Stimulated activated CD4-positive, alpha-beta T cell treated with anti-CD3 and anti-CD28 coated beads, Interleukin-1b, Interleukin-23, amount 100 ng/mL, for 24 hours (primary cell): ENCODE measurements around the gene RAE1.
A peak's percentile ranks its signal among the peaks of the same experiment; 100 is the strongest.

Source experiments
- DNase-seq, 4 experiments: peaks; one replicate each; pipeline ENCODE4 v3.0.0-alpha.2; 2020; ENCODE audit warnings: low read depth in 4 of 4, low spot score in 1 of 4

Gene RAE1

GRCh38 chr20:57398231-57398821 is 47.3 kb downstream of the RAE1 start:
- DNase-seq: peak in 3 of 4 experiments; percentile 45 to 74 (median 74)

DNA sequence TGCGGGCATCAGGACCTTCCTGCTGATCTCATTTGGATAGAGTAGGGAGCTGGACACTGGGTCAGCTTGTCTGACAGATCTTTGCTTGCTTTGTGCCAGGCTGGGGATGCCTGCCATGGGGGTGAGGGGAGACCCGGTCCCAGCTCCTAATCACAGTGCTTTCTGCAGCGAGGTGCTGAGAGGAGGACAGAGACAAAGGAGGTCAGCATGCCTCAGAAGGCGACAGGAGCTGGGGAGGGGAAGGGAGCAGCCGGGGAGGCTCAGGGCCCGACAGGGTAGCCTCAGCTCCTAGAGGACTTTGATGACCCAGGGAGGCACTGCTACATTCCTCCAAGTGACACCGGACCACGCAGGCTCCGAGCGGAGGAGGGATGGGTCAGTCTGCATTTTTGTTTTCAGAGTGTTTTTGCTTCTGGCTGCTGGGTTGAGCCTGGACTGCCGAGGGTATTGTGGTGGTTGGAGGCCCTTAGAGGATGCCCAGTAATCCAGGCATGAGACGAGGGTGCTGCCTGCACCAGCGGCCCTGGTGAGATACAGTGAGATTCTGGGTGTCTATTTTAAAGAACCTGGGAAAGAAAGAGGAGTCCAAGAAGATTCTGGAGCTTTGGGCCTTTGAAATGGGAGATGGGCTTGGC is 48.0 kb downstream of the RAE1 start:
- DNase-seq: no peak

GRCh38 chr20:57399587-57400155 is 48.6 kb downstream of the RAE1 start:
- DNase-seq: peak in 2 of 4 experiments; percentile 37 to 57

- DNase-seq: no peak
Observed at GRCh38 chr20:57400231-57400701, 49.2 kb downstream of the RAE1 start.

- no peak for DNase-seq
Observed at GRCh38 chr20:57400821-57401564, 49.9 kb downstream of the RAE1 start.

DNA sequence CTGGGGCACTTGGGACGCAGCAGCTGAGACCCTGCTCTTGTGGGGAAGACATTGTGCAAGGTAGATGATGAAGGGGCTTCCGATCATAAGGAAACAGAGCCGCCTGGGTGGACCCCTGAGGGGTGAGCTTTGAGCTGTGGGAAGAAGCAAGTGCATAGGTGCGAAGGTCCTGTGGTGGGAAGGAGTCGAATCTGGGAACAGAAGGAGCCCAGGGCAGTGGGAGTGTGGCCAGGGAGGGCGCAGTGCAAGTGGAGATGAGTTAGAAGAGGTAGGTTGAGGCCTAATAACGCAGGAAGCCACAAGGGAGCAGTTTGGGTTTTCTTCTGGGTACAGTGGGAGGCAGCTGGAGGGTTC is 50.5 kb downstream of the RAE1 start:
- DNase-seq: no peak

GRCh38 chr20:57402206-57403125 is 51.4 kb downstream of the RAE1 start:
- DNase-seq: no peak

DNA sequence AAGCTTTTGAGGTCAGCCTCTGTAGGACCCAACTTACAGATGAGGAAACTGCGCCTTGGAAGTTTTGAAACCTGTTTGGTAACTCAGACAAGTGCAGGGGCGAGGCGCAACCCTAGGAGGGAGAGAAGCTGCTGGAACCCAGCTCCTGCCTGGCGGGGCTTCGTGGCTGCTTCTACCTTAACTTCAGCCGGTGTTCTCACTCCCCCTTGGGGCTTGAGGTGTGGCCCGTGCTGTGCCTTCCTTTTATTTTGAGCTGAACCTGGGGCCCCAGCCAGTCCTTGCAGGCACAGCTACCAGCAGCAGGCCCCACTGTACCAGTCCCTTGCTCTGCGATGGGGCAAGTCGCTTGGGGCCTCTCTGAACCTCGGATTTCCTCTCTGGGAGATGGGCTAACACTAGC is 52.2 kb downstream of the RAE1 start:
- no peak for DNase-seq

DNA sequence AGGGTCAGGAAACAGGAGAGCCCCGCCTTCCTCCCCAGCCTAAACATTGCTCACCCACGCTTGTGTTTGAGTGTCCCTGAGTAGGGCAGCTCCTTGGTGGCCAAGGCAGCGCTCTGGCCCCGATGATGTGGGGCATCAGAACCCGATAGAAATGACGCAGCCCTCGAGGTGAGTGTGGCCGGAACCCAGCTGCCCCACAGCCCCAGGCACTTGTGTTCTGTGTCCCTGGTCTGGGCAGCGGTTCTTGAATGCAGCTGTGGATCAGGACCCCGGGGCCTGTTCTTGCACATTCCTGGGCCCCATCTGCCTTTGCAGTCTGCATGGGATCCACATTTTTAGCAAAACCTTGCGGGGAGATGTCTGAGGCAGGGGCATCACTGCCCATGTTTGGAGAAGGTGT is 53.0 kb downstream of the RAE1 start:
- DNase-seq: no peak

GRCh38 chr20:57404419-57405072 is 53.5 kb downstream of the RAE1 start:
- no peak for DNase-seq

- DNase-seq: no peak
Observed at GRCh38 chr20:57405236-57406016, 54.4 kb downstream of the RAE1 start.

DNA sequence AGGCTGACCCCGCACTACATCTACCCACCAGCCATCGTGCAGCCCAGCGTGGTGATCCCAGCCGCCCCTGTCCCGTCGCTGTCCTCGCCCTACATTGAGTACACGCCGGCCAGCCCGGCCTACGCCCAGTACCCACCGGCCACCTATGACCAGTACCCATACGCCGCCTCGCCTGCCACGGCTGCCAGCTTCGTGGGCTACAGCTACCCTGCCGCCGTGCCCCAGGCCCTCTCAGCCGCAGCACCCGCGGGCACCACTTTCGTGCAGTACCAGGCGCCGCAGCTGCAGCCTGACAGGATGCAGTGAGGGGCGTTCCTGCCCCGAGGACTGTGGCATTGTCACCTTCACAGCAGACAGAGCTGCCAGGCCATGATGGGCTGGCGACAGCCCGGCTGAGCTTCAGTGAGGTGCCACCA is 56.5 kb downstream of the RAE1 start:
- DNase-seq: no peak

- no peak for DNase-seq
Observed at GRCh38 chr20:57408131-57408530, 57.1 kb downstream of the RAE1 start.

- no peak for DNase-seq
Observed at GRCh38 chr20:57408536-57409233, 57.6 kb downstream of the RAE1 start.

- no peak for DNase-seq
Observed at GRCh38 chr20:57409316-57409671, 58.2 kb downstream of the RAE1 start.

- DNase-seq: no peak
Observed at GRCh38 chr20:57409672-57410397, 58.8 kb downstream of the RAE1 start.

- DNase-seq: no peak
Observed at GRCh38 chr20:57410398-57410920, 59.4 kb downstream of the RAE1 start.

- no peak for DNase-seq
Observed at GRCh38 chr20:57410924-57411323, 59.9 kb downstream of the RAE1 start.
